Fibroblast of upper back skin (primary cell): ENCODE results near the gene FNDC10.

Experiments used
- DNase-seq: peaks from one replicate; pipeline ENCODE4 v3.0.0-alpha.2; 2013

FNDC10 gene

DNA sequence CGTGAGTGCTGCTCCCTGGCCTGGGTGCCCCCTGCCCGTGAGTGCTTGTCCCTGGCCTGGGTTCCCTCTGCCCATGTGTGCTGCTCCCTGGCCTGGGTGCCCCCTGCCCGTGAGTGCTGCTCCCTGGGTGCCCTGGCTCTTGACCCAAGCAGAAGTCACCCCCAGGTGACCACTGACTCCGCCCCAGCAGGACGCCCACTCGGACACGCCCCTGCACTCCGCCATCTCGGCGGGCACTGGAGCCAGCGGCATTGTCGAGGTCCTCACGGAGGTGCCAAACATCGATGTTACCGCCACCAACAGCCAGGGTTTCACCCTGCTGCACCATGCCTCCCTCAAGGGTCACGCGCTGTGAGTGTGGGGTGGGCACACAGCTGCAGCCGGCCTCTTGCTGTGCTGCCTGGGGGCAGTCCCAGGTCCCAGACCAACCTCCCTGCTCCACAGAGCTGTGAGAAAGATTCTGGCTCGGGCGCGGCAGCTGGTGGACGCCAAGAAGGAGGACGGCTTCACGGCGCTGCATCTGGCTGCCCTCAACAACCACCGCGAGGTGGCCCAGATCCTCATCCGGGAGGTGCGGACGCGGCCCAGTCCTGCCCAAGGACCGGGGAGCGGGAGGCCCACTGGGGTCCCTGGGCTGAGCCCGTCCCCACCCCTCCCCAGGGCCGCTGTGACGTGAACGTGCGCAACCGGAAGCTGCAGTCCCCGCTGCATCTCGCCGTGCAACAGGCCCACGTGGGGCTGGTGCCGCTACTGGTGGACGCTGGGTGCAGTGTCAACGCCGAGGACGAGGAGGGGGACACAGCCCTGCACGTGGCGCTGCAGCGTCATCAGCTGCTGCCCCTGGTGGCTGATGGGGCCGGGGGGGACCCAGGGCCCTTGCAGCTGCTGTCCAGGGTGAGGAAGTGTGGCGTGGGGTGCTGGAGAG is 28.2 kb upstream of the FNDC10 start:
- no peak for DNase-seq

DNA sequence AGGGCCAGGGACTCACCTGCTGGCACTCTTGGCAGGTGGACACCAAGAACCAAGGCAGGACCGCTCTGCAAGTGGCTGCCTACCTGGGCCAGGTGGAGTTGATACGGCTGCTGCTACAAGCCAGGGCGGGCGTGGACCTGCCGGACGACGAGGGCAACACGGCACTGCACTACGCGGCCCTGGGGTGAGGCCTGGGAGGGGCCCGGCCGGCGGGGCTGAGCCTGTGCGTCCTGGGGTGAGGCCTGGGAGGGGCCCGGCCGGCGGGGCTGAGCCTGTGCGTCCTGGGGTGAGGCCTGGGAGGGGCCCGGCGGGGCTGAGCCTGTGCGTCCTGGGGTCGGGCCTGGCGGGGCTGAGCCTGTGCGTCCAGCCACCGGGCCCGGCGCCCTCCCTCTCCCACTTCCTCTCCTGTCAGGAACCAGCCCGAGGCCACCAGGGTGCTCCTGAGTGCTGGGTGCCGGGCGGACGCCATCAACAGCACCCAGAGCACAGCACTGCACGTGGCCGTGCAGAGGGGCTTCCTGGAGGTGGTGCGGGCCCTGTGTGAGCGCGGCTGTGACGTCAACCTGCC is 27.4 kb upstream of the FNDC10 start:
- no peak for DNase-seq

DNA sequence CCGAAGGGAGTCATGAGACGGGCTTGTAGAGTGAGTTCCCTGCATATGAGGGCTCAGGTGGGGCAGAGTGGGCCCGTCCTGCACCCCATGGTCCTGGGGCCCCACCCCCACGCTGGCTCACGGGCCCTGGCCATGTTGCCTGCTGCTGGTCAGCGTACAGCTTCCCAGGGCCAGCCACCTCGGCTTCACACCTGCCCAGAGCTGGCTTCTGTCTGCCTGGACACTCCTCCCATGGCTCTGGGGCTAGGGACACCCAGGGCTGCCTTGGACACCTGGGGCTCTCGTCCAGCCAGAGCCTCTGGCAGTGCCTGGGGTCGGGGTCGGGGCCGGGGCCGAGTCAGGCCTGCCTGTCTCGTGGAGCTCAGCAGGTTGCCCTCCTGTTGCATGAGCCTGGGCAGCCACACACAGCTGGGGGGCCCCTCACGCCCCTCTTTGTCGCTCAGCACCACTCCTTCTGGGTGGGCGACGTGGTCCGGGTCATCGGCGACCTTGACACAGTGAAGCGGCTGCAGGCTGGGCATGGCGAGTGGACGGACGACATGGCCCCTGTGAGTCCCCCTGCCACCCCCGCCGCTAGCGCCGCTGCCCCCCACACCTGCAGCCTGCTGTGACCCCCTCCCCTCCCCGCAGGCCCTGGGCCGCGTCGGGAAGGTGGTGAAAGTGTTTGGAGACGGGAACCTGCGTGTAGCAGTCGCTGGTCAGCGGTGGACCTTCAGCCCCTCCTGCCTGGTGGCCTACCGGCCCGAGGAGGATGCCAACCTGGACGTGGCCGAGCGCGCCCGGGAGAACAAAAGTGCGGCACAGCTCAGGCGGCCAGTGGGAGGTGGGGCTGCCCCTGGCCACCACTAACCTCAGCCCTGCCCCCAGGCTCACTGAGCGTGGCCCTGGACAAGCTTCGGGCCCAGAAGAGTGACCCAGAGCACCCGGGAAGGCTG is 26.5 kb upstream of the FNDC10 start:
- DNase-seq, result no peak

DNA sequence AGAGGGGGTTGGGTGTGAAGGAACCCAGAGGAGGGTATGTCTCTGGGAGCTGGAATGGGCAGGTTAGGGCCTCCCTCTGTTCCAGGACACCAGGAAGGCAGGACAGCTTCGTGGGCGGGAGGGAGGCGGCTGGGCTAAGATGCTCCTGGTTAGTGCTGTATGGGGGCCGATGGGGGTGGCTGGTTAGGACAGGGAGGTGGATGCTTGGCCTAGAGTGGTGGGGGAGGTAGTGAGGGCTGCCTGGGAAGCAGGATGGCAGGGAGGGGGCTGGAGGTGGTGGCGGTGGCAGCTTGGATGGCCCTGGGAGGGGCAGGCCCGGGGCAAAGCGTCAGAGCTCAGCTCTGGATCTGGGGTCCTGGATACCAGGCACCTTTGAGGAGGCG is 25.9 kb upstream of the FNDC10 start:
- DNase-seq, result no peak

DNA sequence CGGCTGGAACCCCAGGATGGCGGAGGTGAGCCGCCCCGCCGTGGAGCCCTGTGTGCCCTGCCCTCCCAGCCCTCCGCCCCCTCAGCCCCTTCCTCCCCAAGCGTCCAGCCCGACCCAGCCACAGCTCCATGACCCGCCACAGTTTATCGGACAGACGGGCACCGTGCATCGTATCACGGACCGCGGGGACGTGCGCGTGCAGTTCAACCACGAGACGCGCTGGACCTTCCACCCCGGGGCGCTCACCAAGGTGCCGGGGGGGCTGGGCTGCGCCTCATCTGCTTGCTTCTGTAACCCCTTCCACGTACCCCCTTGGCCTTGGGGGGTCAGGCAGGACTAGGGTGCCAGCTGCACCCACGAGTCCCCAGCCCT is 25.5 kb upstream of the FNDC10 start:
- DNase-seq, result no peak

DNA sequence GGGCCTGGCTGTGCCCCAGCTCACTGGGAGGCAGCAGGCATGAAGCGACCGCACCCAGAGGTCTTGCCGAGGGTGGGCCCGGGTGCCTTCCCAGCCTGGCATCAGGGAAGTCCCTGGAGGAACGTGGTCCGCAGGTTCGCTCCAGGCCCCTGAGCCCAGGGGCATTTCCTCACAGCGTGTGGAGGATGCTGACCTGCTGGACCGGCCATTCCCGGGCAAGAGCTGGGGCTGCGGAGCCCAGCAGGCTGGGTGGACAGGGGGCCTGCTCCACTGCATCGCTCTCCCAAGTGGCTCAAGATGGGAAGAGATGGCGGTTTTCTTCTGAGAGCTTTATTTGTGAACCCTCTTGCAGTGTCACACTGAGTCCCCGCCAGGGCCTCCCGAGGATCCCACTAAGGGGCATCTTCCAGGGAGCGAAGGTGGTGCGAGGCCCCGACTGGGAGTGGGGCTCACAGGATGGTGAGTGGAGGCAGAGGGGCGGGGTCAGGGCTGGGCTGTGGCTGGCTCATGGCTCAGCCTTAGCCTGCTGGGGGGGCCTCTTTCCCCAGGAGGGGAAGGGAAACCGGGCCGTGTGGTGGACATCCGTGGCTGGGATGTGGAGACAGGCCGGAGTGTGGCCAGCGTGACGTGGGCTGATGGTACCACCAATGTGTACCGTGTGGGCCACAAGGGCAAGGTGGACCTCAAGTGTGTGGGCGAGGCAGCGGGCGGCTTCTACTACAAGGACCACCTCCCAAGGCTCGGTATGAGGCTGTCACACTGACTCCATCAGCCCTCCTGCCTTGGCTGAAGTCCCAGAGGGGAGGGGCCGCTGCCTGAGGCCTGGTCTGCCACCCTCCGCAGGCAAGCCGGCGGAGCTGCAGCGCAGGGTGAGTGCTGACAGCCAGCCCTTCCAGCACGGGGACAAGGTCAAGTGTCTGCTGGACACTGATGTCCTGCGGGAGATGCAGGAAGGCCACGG is 24.8 kb upstream of the FNDC10 start:
- DNase-seq, result no peak

DNA sequence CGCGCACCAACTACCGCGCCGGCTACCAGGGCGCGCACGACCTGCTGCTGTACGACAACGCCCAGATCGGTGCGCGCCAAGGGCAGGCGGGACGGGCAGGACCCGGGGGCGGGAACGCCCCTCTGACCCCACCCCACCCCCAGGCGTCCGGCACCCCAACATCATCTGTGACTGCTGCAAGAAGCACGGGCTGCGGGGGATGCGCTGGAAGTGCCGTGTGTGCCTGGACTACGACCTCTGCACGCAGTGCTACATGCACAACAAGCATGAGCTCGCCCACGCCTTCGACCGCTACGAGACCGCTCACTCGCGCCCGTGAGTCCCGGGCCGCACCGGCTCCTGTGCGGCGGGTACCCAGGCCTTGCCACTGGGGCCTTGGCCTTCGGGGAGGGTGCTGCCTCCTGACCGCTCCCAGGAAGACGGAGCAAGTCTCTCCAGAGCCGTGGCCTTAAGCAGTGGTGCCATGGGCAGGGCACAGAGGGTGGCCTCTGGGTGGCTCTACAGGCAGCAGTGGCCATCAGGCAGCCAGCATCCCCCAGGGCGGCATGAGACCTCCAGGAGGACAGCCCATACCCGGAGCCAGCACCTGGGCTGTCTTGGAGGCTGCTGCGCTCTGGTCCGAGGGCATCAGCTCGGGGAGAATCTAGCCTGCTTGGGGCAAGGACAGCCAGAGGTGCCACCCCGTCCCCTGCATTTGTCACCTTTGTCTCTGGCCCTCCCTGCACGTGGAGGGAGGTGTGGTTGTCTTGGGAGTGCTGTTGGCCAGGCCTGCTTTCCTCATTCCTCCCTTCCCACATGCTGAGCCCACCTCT is 23.9 kb upstream of the FNDC10 start:
- no peak for DNase-seq

DNA sequence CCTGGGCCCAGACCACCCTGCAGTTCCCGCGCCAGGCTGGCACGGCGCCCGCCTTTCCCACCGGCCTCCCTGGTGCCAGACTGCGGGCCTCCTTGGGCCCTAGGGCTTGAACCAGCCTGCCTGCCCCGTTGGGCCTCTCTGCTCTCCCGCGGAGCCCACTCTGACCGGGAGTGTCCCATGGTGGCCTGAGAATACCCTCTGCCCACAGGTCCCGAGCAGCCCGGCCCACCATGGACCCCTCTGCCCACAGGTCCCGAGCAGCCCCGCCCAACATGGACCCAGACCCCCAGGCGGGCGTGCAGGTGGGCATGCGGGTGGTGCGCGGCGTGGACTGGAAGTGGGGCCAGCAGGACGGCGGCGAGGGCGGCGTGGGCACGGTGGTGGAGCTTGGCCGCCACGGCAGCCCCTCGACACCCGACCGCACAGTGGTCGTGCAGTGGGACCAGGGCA is 23.3 kb upstream of the FNDC10 start:
- DNase-seq, result no peak

DNA sequence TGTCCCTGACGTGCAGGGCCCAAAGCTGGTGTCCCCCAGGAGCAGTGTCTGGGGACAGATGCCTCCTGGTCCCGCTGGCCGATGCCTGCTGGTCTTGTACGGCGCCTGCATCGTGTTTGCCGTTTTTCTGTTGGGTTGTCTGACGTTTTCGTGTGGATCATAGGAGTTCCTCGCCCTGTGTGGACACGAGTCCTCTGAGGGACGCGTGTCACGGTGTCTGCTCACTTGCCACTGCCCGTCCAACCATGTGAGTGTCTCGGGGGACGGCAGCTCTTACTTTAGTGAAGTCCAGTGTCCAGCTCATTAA is 22.8 kb upstream of the FNDC10 start:
- DNase-seq, result no peak

DNA sequence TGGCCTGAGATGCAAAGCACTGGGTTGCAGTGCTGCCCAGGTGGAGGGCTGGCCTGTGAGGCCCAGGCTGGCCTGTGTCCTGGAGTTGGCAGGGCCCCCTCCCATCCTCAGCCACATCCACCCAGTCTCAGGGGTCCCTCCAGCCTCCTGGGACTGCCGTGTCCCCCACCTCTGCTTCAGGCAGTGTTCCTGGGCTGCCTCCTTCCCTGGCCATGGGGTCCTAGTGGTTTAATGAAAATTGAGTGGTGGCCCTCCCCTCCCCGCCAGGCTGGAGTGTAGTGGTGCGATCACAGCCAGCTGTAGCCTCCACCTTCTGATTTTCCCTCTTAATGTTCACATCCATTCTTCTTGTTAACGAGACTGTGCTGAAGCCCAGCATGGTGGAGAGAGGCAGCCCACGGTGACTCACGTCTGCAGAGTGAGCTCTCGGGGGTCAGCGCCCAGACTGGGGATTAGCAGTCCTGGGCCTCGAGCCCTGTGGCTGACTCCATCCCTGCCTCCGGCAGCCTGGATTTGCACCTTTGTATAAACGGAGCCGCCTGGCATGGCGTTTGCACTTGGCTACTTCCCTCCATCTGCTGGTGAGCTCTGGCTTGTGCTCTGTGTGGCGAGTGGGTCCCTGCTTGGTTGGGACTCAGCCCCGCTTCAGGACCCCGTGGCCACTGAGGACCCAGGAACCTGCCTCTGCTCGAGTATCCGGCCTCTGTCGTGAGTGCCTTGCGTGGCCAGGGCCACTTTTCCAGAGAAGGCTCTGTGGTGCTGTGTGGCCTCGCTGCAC is 22.3 kb upstream of the FNDC10 start:
- peak; percentile 36 for DNase-seq

DNA sequence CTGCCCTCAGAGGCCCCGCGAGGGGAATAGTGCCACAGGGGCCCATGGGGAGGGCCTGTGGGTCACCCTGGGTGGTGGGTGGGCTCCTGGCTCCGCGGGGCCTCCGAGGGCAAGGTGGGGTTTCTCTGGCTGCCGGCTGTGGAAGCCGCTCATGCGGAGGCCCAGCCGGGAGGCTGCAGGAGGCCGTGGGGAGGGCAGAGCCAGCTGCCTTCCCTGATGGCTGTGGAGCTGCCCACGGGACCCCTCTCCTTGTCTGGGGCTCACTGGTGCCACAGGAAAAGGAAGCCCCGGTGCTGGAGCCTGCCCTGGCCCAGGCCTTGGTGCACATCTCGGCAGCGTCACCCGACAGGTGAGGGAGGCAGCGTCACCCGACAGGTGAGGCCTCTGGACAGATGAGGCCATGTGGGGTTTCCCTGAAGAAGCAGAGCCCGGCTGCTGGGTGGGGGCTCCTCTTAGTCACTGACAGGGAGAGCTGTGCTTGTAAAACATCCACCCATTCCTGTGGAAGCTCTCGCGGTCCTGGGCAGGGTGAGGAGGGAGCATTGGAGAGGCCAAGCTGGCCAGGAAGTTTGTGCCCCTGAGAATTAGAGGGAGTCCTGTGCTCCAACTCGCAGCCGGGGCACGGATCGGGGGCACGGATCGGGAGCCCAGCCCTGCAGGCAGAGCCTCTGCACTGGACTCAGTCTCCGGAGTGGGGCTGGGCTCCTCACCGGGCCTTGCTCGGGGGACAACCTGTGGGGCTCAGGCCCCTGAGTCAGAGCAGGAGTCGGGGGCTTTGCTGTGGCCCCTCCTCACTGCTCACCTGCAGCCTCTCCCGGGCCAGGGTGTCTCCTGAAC is 21.5 kb upstream of the FNDC10 start:
- DNase-seq, result no peak

DNA sequence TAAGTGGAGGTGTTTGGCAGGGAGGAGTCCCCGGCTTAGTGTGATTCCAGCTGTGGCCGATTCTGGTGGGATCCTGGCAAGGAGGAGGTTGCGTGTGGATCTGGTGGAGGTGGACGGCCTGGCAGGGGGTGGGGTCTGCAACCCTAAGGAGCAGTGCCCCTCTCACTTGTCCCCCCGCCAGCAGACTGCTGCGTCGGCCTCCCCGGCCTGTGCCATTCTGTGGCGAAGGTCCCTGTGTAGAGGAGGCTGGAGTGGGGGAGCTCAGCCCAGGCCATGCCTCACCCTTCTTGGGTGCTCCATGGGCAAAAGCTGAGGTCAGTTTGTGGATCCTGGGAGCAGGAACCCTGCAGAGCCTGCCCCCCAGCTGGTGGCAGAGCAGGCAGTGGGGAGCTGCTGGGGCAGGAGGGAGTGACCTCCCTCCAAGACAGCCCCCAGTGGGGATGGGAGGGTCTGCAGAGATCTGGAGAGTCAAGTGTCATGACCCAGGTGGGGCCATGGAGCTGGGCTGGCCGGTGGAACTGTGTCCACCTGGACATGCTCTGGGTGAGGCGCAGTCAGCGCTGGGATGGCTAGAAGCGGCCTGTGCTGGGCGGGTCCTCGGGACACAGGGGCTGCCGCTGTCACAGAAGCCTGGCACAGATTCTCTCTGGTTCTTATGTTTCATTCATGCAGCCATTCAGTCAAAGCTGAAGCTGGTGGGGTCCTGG is 20.7 kb upstream of the FNDC10 start:
- DNase-seq, result no peak

DNA sequence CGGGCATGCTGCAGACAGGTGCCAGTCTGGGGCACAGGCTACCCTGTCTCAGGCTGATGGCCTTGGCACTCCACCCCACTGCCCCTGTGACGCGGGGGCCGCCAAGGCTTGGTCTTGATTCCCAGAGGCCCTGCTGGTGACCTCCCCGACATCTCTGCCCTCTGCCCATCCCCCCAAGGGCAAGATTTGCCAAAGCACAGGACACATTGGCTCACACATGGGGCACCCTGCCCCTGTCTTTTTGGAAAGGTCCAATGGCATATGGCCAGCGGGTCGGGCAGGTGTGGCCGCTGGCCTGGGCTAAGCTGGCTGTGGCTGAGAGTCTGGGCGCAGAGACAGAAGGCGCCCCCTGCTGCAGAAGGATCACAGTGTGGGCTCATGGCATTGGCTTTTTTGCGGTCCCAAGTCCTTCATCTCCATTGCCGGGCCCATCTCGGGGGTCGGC is 20.0 kb upstream of the FNDC10 start:
- no peak for DNase-seq

DNA sequence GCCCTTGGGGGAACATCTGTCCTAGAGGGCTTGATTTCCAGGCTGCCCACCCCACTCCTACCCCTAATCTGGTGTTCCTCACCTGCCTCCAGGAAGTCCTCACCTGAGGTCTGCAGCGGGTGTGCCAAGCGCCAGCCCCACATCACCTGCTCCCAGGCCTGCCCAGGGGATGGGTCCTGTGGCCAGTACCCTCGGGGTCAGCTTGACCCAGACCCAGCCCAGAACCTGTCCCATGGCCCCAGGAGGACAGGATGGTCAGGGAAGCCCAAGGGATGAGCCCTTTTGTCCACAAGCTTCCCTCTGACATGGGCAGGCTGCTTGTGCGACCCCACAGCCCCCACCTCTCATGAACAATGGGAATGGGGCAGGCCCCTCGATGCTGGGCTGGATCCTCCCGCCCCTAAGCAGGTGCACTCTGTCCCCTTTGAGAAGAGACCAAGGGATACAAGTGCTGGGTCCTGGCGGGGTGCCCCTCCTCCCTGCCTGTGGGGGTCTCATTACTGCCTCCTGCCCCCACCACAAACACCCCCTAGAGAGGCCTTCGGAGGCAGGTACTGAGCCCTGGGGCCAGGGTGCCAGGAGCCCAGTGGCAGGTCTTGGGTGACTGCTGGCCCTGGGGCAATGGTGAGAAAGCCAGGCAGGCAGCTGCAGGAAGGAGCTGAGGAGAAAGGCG is 18.6 kb upstream of the FNDC10 start:
- DNase-seq, result no peak

DNA sequence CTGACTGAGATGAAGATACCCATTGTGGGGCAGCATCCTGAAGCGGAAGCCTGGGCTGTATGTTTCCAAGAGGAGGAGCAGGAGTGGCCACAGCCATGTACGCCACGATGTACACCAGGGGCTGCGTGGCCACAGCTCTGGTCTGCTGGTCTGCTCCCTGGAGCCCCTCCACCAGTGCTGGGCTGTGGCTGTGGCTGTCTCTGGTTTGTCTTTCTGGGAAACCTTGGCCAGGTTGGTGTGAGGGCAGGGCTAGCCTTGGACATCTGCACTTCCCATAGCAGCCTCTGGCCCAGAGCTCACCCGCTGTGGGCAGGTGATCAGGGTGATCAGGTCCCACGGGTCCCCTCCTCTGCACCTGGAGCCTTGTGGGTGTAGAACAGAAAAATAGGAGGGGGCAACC is 18.0 kb upstream of the FNDC10 start:
- DNase-seq, result no peak

DNA sequence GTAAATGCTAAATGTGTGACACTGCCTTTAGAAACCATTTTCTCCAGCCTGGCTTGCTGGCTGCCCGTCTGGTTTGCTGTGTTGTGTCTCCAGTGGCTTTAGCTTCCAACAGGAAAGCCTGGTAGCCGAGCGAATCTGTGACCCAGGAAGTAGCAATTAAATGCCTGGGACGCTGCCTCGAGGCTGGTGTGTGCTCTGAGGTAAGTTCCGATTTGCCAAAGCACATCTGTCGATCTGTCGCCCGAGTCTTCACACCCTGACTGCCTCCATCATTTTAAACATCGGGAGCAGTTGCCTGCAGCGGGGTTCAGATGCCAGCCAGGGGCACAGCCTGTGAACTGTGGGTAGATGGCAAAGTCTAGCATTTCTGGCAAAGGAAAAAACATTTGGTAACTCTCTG is 17.6 kb upstream of the FNDC10 start:
- DNase-seq, result no peak

DNA sequence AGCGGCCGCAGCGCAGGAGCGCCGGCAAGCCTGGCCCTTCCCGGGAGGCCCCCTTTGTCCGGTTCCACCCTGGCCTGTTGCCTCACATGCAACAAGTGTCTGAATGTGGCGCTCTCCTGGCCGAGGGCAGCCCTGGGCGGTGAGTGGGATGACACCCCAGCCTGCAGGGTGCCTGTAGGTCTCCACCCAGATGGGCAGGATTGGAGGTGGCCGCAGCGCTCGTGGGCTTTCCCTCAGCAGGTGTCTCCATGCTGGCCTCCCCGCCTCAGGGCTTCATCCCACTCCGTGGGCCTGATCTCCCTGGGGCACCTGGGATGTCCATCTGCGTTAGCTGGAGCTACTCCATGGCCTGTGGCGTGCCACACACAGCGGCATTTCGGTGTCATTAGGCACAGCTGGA is 16.9 kb upstream of the FNDC10 start:
- DNase-seq, result no peak

DNA sequence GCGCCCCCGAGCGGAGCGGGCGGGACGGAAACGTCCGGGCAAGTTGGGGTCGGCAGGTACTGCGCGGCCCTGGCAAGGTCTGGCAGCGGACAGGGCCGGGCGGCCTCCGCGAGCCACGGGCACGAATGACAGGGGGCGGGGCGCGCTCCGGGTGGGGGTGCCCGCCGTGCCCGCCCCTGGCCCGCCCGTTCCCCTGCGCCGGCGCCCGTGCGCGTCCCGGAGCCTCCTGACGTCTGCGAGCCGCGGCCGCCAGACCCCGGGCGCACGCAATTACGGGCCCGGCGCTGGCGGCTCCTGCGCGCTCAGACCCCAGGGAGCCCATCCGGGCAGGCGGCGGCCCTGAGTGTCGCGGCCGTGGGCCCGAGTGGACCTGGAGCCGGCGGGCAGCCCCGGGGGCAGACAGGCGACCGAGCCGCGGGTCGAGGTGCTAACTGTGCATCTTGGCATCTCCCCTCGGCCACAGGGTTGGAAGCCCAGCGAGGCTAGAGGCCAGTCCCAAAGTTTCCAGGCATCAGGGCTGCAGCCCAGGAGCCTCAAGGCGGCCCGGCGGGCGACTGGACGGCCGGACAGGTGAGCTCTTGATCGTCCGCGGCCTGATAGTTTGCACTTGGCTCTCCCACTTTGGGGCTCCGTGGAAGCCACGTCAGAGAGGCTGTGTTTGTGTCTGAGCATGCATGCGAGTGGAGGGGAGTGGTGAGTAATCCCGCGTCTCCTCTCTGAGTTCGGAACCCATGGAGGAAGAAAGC is 16.3 kb upstream of the FNDC10 start:
- peak; percentile 18 for DNase-seq
